GM12878 (cell line): Measurements from ENCODE around the gene GALNS. TPM values are rescaled to one million over a fixed set of nuclear protein-coding genes. Genes with fewer than 3 reads are reported as not detected.
A peak's percentile ranks its signal among the peaks of the same experiment; 100 is the strongest.

Source experiments
- CEBPZ ChIP-seq: fragments of 150-350 bp; IDR thresholded peaks from 2 replicates; pipeline ENCODE4 v1.6.1; 2016; ENCODE audit warnings: low read depth, low read length
- CHD1 ChIP-seq: IDR thresholded peaks from 2 replicates; pipeline ENCODE4 v1.6.1; 2012; ENCODE audit warnings: low read depth, low read length, improper control_type of control experiment
- NFXL1 ChIP-seq: fragments of 450-650 bp; IDR thresholded peaks from 2 replicates; pipeline ENCODE4 v1.6.1; 2017; ENCODE audit warnings: antibody characterized with exemption, mild to moderate bottlenecking, borderline replicate concordance
- NR2C2 ChIP-seq: IDR thresholded peaks from 2 replicates; pipeline ENCODE4 v1.6.1; 2011; ENCODE audit warnings: borderline replicate concordance, low read depth; ENCODE audit not compliant: control insufficient read depth, insufficient read length
- RCOR1 ChIP-seq: conservative IDR thresholded peaks from 2 replicates; pipeline ENCODE4 v1.6.1; 2012; ENCODE audit warnings: low read depth, low read length, improper control_type of control experiment
- polyA plus RNA-seq, 11 experiments: library from polyadenylated mRNA; depleted of rRNA in 4 of 11; unstranded in 6 of 11; stranded (reverse) in 5 of 11; fragments of >200 nt; fragmentation: Nextera tagmentation in 4 of 11; fragmentation: Illumina TruSeq in 1 of 11; extraction: Ambion mirVana in 4 of 11; extraction: Trizol in 1 of 11; gene quantifications; 1 replicate in 1 of 11; 2 replicates in 10 of 11; pipeline versions ENCODE4 v1.2.1 to v1.2.3, GENCODE V29; 2011 to 2016; ENCODE audit warnings: inconsistent platforms in 2 of 11, missing spikeins in 2 of 11, low read depth in 1 of 11
- total RNA-seq, 4 experiments: library from RNA; depleted of rRNA in 3 of 4; stranded (reverse); fragments of >200 nt in 3 of 4; fragmentation: Illumina TruSeq in 1 of 4; extraction: Trizol in 1 of 4; gene quantifications; 2 replicates each; pipeline versions ENCODE4 v1.2.1 to v1.2.3, GENCODE V29; 2013 to 2021
- TF ChIP-seq, protein P1 (sequence below): fragments of 450-650 bp; IDR thresholded peaks from 2 replicates; pipeline ENCODE4 v1.6.1; 2016; ENCODE audit warnings: mild to moderate bottlenecking, moderate library complexity, borderline replicate concordance

Gene GALNS
- total and polyA plus RNA-seq, 10 of the 15 experiments (the other 5 are each of a cell fraction or from before 2014, with no cell fraction given) = 0.37 to 12.4 (median 5.3) TPM

DNA sequence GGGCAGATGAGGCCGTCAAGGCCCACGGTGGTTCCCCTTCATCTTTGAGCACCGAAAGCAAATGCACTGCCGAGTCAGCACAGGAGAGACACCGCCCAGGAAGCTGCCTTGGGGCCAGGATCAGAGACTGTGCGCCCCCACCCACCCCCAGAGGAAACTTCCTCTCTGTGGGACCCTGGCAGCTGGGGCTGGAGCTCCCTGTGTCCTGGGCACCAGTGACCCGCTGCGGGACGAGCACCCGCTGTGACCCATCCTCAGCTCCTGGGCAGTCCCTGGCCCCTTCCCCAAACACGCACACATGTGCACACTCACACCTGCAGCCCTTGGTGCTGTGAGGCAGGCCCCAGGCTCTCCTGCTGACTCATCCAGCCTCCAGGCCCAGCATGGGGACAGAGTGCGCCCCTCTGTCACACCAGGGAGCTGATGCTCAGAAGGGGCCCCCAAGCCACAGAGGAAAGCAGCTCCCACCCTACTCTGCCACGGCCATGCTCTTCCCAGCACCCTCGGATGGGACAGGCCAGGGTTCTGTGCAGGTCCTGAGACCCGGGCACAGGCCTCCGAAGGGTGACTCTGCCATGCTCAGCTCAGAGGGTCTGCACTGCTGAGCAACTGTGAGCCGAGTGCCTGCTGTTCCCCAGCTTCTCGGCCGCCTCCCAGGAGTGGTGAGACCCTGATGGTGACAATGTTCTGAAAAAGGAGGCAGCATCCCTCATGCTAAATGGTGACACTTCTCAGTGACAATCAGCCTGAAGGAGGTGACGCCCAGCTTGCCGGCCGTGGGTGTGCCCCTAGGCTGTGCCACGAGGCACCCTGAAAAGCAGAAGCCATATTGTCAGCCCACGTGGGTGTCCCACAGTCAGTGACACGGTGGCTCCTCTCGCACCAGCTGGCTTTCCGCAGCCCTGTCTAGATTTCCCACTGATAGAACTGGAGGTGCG is 75.3 kb downstream of the GALNS start (continued):
- TF ChIP-seq NFXL1 (no peak), NR2C2 (no peak), RCOR1 (0 out of 2 replicates have a peak, but pooled peaks have one; percentile 25), CHD1 (no peak), CEBPZ (no peak)
- TF ChIP-seq, protein P1, sequence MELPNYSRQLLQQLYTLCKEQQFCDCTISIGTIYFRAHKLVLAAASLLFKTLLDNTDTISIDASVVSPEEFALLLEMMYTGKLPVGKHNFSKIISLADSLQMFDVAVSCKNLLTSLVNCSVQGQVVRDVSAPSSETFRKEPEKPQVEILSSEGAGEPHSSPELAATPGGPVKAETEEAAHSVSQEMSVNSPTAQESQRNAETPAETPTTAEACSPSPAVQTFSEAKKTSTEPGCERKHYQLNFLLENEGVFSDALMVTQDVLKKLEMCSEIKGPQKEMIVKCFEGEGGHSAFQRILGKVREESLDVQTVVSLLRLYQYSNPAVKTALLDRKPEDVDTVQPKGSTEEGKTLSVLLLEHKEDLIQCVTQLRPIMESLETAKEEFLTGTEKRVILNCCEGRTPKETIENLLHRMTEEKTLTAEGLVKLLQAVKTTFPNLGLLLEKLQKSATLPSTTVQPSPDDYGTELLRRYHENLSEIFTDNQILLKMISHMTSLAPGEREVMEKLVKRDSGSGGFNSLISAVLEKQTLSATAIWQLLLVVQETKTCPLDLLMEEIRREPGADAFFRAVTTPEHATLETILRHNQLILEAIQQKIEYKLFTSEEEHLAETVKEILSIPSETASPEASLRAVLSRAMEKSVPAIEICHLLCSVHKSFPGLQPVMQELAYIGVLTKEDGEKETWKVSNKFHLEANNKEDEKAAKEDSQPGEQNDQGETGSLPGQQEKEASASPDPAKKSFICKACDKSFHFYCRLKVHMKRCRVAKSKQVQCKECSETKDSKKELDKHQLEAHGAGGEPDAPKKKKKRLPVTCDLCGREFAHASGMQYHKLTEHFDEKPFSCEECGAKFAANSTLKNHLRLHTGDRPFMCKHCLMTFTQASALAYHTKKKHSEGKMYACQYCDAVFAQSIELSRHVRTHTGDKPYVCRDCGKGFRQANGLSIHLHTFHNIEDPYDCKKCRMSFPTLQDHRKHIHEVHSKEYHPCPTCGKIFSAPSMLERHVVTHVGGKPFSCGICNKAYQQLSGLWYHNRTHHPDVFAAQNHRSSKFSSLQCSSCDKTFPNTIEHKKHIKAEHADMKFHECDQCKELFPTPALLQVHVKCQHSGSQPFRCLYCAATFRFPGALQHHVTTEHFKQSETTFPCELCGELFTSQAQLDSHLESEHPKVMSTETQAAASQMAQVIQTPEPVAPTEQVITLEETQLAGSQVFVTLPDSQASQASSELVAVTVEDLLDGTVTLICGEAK = no peak
- TF ChIP-seq, all 136 proteins: peak for 22
